GM19035 (cell line): ENCODE results near the gene ASTL.

Experiments used
- ATAC-seq: cut with Tn5 transposase; IDR thresholded peaks from one replicate; pipeline ENCODE4 v1.9.1; 2021; ENCODE audit not compliant: unreplicated experiment

The ASTL gene

DNA sequence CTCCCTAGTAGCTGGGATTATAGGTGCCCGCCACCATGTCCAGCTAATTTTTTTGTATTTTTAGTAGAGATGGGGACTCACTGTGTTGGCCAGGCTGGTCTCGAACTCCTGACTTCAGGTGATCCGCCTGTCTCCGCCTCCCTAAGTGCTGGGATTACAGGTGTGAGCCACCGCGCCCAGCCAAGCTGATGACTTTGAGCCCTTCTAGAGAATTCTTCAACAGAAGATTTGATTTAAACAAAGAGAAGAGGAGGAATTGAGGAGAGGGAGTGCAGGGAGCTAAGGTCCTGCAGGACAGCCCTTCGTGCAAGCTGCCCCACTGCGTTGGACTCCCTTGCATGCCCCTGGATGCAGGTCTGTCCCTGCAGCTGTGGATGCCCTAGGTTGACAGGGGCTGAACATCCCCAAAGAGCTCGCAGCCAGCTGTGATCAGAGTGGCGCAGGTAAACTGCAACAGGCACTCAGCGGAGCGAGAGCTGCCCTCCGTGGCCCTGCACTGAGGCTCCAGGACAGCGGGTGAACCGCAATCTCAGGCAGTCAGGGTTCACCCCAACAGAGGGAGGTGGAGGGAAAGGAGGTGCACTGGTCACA lies 35.6 kb downstream of the ASTL start:
- no peak for ATAC-seq

DNA sequence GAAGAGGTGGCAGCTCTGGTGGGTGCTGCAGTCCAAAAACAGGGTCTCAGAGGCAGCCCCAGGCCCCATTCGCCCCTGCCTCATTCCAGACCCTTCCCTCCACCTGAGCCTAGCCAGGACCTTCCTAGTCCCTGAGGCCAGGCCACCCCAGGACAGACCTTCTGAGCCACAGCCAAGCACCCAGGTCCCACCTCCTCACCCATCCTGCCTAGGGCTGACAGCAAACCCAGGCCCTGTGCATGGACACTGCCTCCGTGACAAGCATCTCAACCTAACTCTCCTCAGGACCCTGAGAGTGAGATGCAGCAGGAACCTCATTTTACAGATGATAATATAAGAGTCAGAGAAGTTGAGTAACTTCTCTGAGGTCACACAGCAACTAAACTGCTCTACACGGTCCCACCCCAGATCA lies 37.4 kb downstream of the ASTL start:
- ATAC-seq: no peak

DNA sequence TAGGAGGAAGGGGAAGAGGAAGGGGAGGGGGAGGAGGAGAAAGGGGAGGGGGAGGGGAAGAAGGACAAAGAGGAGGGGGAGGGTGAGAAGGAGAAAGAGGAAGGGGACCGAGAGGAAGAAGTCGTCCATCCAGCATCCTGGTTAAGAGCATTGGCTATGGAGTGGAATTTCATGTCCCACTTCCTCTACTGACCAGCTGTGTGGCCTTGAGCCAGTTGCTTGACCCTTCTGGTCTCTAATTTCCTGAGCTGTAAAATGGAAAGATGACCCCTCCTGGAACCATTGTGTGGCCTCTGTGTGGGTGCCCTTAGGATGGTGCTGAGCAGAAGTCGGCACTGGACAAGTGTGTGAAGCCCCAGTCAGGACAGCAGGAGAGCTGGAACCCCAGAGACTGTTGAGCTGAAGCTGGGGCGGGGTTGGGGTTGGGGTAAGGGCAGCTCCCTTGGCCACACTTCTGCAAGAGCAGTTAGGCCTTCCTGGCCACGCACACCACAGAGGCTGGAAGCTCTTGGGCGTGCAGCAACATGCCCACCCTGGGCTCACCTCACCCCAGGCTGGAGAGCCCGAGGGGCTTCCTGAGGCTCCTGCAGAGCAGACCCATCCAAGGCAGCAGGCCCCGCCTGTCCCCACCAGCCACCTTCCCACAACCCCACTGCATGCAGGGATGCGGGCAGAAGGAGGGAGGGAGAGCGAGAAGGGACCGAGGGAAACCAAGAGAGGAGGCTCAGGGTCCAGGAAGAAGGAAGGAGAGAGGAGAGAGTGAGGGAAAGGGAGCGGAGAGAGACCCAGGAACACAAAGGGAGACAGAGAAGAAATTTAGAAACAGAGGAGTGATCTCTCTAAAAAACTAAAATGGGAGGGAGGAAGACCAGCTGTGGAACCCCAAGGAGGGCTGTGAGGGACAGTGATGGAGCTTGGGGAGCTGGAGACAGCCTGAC lies 38.2 kb downstream of the ASTL start:
- no peak for ATAC-seq

DNA sequence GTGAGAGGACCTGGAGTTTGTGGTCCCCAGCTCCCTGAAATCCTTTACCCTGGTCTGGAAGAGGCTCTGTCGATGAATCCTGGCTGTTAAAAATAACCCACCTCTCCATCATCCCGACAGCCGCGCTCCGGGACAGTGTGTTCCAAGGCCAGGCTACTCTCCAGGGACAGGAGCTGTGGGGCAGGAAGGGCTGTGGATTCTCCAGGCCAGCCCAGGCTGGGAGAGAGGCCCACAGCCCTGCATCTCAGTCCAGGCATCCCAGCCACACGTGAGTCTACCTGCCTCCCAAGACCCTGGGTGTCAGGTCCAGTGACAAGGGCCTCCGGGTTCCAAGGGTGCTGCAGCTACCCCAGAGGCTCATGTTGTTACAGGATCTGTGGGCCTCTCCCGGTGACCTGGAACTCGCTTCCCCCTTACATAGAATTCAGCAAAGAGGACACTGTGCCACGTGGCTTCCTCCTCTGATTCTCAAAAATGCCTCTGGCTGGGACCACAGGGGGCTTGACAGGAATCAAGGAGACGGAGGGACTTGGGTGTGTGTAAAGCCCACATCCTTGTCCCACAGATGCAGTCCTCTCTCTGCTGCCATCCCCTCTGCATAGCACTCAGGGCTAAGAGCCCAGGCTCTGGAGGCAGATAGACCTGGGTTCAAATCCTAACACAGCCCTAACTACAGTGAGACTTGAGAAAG lies 39.3 kb downstream of the ASTL start:
- ATAC-seq: no peak

DNA sequence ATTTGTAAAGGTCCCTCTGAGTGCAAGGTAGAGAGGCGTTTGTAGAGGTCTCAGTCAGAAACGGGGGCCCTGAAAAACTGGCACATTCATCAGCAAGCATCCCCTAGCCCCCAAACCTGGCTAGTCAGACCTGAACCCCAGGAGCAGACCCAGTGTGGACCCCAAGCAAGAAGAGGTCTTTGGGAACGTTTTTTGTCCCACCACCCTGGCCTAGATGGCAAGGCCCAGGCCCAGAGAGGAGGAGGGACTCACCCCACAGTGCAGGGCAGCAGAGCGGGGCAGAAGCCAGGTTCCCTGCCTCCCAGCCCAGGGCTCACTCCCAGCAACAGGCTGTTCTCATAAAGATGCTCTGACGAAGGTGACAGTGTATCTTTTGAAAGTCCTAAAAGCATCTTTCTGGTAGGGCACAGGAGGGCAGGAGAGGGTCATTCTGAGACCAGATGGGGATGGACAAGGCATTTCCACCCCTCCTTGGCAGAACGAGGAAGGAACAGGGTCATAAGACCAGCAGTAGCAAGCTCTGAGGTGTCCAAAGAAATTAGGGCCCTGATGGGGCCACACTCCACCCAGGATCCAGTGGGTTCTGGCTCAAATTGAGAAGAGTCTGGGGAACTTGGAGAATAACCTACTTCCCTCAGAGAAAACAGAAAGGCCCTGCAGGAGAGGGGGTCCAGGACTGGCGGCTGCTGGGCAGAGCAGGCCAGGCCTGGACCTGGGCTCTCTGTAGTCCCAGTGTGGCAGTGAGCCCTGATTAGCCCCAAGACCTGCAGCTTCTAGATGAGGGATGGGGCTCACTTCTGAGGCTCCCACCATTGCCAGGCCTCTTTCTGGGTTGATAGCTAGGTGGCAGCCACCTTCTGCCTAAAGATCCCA lies 40.1 kb downstream of the ASTL start:
- ATAC-seq: no peak

DNA sequence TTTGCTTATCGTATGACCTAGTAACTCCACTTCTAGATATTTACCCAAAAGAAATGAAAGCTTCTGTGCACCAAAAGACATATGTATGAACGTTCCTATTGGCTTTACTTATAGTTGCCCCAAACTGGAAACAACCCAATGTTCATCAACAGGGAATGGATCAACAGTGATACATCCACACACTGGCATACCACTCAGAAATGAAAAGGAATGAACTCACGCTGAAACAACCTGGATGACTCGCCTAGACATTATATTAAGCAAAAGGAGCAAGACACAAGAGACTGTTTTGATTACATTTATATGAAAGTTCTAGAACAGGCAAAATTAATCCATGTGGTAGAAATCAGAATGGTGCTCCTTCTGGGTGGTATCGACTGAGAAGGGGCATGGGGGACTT lies 40.9 kb downstream of the ASTL start:
- ATAC-seq: no peak

DNA sequence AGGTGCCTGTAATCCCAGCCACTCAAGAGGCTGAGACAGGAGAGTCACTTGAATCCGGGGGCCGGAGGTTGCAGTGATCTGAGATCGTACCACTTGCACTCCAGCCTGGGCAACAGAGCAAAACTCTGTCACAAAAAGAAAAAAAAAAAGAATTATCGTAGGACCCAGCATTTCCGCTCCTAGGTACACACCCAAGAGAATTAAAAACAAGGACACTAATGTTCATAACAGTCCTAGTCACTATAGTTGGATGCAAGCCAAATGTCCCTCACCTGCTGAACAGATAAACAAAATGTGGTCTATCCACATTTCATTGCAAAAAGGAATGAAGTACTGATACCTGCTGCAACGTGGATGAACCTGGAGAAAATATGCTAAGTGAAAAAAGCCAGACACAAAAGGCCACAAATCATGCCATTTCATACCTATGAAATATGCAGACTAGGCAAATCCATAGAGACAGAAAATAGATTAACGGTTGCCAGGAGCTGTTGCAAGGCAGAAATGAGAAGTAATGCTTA lies 43.1 kb downstream of the ASTL start:
- no peak for ATAC-seq

DNA sequence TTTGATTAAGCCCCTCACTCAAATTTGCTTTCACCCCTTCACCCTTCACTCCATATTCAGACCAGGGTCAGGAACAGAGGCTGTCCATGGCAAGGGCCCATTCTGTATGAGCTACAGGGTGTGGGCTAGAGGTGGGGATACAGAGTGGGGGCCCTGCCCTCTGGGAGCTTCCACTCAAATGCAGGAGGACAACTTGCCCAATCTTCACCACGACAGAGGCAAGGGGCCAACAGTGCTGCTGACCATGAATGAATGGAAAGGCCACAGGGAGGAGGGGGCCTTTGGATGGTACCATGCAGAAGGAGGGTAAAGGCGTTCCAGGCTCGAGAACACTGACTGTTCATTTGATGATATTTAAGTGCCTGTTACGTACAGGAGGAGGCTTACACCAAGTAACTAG lies 44.8 kb downstream of the ASTL start:
- ATAC-seq: no peak

DNA sequence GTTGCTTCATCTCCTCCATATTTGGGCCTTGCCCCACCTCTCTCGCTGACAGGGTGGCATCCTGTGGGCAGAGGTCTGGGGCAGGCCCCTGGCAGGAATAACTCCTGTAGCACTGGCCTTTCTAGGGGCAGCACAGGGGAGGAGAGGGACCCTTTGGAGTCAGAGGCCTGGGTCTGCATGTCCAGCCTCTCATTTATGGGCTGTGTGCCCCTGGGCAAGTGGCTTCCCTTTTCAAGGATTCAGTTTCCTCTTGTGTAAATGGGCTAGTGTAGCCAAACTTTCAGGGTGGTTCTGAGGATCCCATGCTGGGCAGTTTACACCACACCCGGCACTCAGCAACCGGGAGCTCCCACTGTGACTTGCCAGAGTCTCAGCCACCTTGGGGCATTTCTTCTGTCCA lies 45.4 kb downstream of the ASTL start:
- no peak for ATAC-seq

DNA sequence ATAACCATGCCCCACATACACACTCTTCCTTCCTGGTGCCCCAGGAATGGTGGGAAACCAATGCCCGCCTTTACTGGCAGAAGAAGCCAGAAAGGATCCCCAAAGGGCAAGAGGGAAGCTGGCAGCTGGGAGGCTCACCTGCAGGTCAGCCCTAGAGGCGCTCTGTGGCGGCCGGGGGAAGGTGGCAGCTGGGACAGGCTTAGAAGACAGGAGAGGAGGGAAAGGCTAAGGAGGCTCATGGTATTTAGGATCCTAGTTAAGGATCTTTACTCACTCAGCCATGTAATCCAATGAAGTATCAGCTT lies 45.8 kb downstream of the ASTL start:
- no peak for ATAC-seq

DNA sequence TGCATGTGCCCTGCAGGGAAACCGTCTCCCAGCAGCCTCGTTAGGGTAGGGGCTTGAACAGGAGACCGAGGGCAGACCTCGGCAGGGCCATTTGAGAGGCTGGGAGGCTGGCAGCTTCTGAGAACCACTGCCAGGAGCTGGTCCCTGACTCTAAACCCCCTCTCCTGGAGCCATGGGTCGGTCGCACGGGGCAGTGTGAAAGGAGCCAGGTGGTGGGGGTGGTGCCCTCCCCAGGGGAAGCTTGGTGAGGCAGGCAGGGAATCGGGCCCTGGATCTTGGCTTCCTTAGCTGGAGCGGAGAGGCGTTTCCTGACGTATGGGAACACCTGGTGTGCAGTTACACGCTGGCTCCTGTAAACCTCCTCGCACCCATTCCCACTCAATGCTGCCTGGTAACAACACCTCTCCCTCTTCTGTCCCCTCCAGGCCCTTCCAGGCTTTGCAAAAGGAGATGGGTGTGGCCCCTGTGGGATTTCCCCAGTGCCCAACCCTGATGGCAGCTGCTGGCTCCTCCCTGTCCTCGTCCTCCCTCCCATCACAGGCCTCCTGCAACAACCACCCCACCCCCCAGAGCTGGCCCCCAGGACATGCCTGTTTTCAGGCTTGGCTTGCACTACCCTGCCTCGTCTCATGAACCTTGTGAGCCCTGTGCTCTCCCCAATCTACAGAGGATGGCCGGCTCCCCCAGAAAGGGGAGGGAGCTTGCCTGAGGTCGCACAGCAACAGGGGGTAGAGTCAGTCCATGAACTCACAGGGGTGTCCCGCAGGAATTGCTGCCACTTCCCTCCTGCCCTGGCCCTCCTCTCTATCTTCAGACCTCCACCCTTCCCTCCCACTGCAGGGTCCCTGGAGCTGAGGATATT lies 46.4 kb downstream of the ASTL start:
- ATAC-seq: no peak

DNA sequence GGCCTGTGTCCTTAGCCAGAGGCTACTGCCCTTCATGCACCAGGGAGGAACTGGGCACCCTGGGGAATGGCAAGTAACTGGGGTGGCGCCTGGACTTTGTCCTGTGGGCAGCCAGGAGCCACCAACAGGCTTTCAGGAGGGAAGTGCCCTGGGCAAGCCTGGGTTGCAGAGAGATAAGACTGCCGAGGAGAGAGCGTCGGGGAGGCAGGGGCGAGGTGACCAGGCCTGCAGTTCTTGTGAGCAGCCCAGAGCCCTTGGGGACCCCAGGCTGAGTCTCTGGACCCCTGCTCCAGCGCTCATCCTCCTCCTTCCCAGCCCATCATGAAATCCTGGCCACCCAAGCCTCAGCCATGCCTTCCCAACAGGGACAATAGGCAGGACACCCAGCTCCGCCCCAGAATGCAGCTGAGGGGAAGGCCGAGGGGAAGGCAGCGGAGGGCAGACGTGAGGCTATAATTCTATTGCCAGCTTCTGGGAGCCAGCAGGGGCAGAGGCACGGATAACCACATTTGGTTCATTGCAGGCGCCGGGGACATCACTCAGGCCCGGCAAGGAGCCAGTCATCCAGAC lies 47.1 kb downstream of the ASTL start:
- no peak for ATAC-seq

DNA sequence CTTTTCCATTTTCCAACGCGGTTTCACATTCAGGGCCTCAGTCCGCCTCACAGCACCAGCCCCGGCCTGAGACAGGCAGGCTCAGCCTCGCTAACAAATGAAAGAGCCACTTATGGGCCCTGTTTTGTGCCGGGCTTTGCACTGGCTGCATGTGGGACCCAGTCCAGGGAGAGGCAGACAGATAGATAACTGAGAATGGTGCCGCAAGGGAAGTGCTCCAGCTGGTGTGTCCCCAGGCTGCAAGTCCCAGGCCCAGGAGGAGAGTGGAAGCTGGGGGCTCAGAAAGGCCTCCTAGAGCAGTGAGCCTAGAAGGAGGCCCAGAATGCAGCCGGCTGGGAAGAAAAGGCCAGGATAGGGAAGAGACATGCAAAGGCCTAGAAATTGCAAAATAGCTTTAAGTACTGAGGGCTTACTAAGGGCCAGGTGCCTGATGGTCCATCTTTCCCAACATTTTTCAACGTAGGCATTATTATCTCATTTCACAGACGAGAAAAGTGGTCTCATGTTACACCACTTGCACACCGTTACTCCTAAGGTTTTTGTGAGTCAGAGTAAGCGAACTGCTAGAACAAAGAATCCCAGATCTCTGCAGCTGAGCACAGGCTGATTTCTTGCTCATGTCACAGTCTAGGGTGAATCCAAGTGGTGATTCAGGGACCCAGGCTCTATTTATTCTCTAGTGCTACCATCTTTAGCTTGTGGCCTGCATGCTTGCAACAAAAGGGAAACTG lies 47.9 kb downstream of the ASTL start:
- no peak for ATAC-seq

DNA sequence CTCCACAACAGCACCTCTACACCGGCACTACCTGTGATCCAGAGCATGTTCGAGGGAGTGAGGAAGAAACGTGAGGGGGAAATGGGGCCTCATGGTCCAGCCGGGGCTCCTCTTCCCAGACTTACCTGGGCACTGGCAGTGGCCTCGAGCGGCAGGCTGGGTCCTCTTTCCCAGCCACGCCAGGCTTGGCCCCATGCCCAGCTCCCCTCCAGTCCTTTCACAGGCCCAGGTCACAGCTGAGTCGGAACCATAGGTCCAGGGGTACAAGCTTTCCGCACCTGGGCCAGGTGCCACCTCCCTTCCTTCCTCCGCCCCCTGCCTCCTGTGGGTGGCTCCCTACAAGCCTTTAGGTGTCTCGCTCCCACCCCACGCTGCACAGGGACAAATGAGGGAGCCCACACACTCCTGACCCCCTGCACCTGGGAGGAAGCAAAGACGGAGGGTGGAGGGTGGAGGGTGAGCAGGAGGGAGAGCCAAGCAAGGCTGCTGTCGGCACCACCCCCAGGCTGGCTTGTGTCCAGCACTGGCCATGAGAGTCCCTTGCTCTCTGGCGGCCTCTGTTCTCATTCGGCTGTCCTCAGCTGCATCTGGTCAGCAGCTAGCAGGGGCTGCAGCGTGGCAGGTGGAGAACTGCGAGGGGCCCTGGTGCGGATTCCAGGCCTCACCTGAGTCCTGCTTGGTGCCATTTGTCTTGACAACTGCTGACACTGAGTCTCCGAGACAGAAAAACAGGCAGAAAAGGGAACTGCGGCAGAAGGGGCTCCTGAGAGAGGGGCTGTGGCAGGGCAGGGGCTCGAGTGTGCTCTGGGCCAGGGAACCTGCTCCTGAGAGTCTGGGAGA lies 48.7 kb downstream of the ASTL start:
- no peak for ATAC-seq

DNA sequence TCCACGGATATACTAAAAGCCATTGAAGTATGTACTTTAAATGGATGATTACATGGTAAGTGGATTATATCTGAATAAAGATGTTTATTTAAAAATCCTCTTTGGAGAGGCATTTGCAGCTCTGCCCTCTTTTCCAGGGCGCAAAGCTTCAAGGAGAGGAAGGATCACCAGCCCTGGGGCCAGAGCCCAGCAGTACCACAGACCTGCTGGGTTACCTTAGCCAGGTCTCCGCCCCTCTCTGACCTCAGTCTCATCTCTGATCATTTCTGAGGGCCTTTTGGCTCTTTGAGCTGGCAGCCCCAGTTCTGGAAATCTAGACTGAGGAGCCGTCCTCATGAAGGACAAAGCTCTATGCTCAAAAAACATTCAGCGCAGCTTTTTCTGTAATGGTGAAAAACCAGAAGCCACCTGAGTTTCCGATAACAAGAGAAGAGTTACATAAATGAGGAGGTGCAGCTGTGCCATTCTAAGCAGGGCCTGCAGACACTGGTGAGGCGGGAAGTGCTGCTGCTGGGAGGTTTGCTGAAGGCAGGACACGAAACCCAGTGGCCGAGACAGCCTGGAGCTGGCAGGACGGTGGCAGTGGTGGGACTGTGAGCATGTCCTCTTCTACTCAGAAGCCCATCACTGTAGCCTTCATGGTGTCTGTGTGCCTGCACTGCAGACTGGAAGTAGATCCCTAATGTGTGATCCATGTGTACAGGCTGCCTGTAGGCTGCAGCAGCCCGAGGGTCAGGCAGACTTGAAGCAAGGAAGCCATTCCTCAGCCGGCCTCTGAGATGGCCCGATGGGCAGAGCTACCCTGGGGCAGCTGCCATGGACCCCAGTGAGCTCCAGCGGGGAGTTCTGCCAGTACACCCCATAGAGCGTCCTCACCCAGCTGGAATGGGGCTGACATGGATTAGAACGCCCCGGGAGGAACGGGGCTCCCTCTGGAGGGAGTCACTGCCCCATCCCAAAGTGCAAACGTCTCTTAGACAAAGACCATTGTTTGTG lies 49.7 kb downstream of the ASTL start:
- no peak for ATAC-seq

DNA sequence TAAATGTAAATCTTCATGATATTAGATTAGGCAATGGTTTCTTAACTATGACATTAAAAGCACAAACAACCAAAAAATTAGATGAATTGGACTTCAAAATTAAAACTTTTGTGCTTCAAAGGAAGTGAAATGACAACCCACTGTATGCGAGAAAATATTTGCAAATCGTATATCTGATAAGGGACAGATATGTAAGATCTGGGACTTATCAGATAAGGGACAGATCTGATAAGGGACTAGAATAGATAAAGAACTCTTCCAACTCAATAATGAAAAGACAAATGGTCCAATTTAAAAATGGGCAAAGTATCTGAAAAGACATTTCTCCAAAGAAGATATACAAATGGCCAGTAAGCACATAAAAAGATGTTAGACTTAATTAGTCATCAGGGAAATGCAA lies 51.2 kb downstream of the ASTL start:
- ATAC-seq: no peak
